Naive thymus-derived CD8-positive, alpha-beta T cell (primary cell): ENCODE measurements around the gene TRAP1. TPM values are rescaled to one million over a fixed set of nuclear protein-coding genes. Genes with fewer than 3 reads are reported as not detected.

ENCODE experiments used
- ATAC-seq, 2 donors: fragments of 150-1000 bp; cut with Tn5 transposase in 1 of 2; sonication (Bioruptor Pico), chemical (Tn5 transposase) in 1 of 2; 1 replicate in 1 of 2; 2 replicates in 1 of 2; pipeline ENCODE4 v1.10.0; 2021; ENCODE audit warnings: mild to moderate bottlenecking in 2 of 2, moderate library complexity in 2 of 2
- POLR2A ChIA-PET: fragments of 350-600 bp; sonication (Branson Sonifier 250); formaldehyde crosslinking; loops from one replicate; lab custom pipeline; 2021; ENCODE audit warnings: antibody characterized with exemption; lab: Charles Lee
- DNase-seq, 10 donors: peaks; one replicate each; pipeline versions ENCODE4 v3.0.0 to v3.0.0-alpha.2; 2020 to 2022
- H3K27ac Mint-ChIP-seq, 10 donors: one replicate each; pipeline ENCODE4 v1.8.0; 2020 to 2022; ENCODE audit warnings: mild to moderate bottlenecking in 10 of 10, mixed read lengths in 10 of 10, moderate library complexity in 4 of 10, inconsistent platforms in 1 of 10
- H3K27me3 Mint-ChIP-seq, 5 donors: one replicate each; pipeline ENCODE4 v1.8.0; 2021 to 2022; ENCODE audit warnings: mixed read lengths in 5 of 5
- H3K36me3 Mint-ChIP-seq, 3 donors: one replicate each; pipeline ENCODE4 v1.8.0; 2020 to 2022; ENCODE audit warnings: mixed read lengths in 3 of 3, mild to moderate bottlenecking in 2 of 3, inconsistent platforms in 1 of 3
- H3K4me1 Mint-ChIP-seq, 4 donors: one replicate each; pipeline ENCODE4 v1.8.0; 2021 to 2022; ENCODE audit warnings: mixed read lengths in 4 of 4
- H3K4me3 Mint-ChIP-seq, 10 donors: one replicate each; pipeline ENCODE4 v1.8.0; 2020 to 2022; ENCODE audit warnings: mild to moderate bottlenecking in 10 of 10, mixed read lengths in 10 of 10, moderate library complexity in 6 of 10, inconsistent platforms in 1 of 10
- H3K9me3 Mint-ChIP-seq, 9 donors: one replicate each; pipeline ENCODE4 v1.8.0; 2020 to 2022; ENCODE audit warnings: mixed read lengths in 9 of 9, mild to moderate bottlenecking in 3 of 9, inconsistent platforms in 1 of 9, moderate library complexity in 1 of 9
- polyA plus RNA-seq, 3 donors: library from polyadenylated mRNA; unstranded; fragments of 300-500 nt; fragmentation: Illumina TruSeq; gene quantifications; one replicate each; pipeline ENCODE4 v1.2.3, GENCODE V29; 2021
- total RNA-seq, 8 experiments: library from RNA in 2 of 8; stranded (reverse) in 2 of 8; gene quantifications; one replicate each; pipeline ENCODE4 v1.2.3 and lab custom pipeline; 2021 to 2026

The TRAP1 gene
- 100 to 1,000 TPM; 155 to 158 TPM for total RNA-seq
- 10 to 100 TPM; 57.1 to 79.1 (median 58.6) TPM for polyA plus RNA-seq
- 74.6 to 358 (median 121) reads per million in 6 experiments for total RNA-seq (lab: John Stamatoyannopoulos, UW)

DNA sequence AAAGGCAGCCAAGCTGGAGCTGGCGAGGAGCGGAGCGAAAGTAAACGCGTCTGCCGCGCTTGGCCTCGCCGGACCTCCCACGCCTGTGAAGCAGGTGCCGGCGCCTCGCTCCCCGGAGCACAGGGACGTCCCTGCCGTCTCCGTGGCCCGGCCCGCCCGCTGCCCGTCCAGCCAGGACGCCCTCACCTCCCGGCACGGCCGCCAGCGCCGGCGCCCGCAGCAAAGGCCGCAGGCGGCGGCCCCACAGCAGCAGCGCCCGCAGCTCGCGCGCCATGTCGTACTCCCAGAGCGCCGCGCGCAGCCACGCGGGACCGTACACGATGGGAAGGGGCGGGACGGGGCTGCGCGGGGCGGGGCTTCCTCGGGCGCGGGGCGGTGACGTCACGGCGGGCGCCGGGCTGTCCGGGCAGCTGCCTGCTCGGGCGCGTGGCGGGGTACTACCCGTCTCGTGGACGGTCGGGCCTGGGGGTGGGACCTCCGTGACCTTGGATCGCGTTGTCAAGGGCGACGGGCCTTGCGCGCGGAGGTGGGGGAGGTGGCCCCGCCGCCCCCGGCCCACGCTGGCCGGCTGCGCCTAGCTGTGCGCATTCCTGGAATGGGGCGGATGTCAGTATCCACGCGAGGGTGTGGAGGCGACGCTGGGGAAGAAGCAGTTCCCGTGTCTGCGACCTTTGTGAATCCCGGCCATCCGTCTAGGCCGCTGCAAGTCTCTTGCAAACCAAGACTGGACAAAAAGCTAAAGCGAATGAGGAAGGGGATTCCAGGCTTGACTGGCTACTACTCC is at the start of gene TRAP1:
TSS of gene TRAP1 (minus strand) at position 290 of the 784 bp plus-strand sequence. CDS start at position 274, 16 bp downstream.
- POLR2A ChIA-PET, result interaction anchor here (0.6 to 1.4 kb wide), 14 partner anchors 14 to 554 kb away, joined by 3 to 7 read pairs (median 3); partner anchors contain the start of gene CREBBP
- H3K9me3 Mint-ChIP-seq, result no peaks in the 10 kb centered on the region
- peaks cover 18 to 48% (median 39%) of the 10 kb centered on the region in 4 donors for H3K4me1 Mint-ChIP-seq
- ATAC-seq (peak; percentile 97), DNase-seq (peak; percentile 81 to 97 (median 90))
- H3K4me3 Mint-ChIP-seq, result peak within 1 kb of the TSS; percentile 82 to 95 (median 90)
- H3K27ac Mint-ChIP-seq, result peak within 1 kb of the TSS; percentile 75 to 97 (median 94)
- peaks cover 0 to 16% (median 0%) of the 10 kb centered on the region in 3 donors for H3K36me3 Mint-ChIP-seq
- no peaks in the 10 kb centered on the region for H3K27me3 Mint-ChIP-seq

GRCh38 chr16:3766177-3766576 is 48.9 kb upstream of the TRAP1 start:
- Mint-ChIP-seq H3K9me3 (no peaks in the 10 kb centered on the region), H3K27me3 (no peaks in the 10 kb centered on the region), H3K4me3 (no peak overlapping the region), H3K36me3 (peaks cover 4 to 99% (median 28%) of the 10 kb centered on the region in 3 donors), H3K4me1 (peaks cover 5 to 10% (median 6%) of the 10 kb centered on the region in 4 donors), H3K27ac (no peak overlapping the region)
- no peak for ATAC-seq
- POLR2A ChIA-PET, result no interaction called here
- DNase-seq, result no peak

GRCh38 chr16:3764409-3764808 is 47.1 kb upstream of the TRAP1 start:
- Mint-ChIP-seq H3K36me3 (peaks cover 4 to 94% (median 21%) of the 10 kb centered on the region in 3 donors), H3K9me3 (no peaks in the 10 kb centered on the region), H3K4me1 (peaks cover 4 to 10% (median 6%) of the 10 kb centered on the region in 4 donors), H3K4me3 (no peak overlapping the region), H3K27ac (no peak overlapping the region), H3K27me3 (no peaks in the 10 kb centered on the region)
- ATAC-seq (no peak), DNase-seq (no peak)
- POLR2A ChIA-PET, result interaction anchor here (0.6 kb wide), 1 partner anchor 140 kb away, joined by 6 read pairs; no protein-coding TSS in a partner anchor

DNA sequence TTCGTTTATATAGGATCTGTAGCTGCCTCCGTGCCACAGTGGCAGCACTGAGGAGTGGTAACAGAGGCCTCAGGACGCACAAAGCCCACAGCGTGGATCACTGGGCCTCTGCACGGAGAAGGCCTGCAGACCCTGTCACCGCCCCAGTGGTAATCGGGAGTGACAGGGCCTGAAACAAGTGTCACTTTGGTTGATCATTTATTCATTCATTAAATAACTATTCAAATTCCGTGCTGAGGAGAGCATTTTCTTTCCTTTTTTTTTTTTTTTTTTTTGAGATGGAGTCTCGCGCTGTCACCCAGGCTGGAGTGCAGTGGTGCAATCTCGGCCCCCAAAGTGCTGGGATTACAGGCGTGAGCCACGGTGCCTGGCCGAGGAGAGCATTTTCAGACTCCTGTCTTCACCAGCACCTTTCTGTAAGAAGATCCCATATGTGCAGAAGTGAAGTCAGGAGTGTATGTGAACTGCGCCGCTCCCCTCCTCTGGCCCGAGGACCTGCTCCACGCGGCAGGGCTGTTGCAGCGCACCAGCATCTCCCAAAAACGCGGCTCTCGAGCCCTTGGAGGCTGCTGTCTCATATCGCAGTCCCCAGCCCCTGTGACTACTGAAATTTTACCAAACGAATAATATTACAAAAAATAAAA is 44.9 kb upstream of the TRAP1 start:
- Mint-ChIP-seq H3K4me3 (no peak overlapping the region), H3K4me1 (peaks cover 0 to 7% (median 3%) of the 10 kb centered on the region in 4 donors), H3K27me3 (no peaks in the 10 kb centered on the region), H3K9me3 (no peaks in the 10 kb centered on the region), H3K27ac (no peak overlapping the region), H3K36me3 (peaks cover 3 to 94% (median 13%) of the 10 kb centered on the region in 3 donors)
- ATAC-seq (no peak), DNase-seq (no peak)
- POLR2A ChIA-PET, result no interaction called here

DNA sequence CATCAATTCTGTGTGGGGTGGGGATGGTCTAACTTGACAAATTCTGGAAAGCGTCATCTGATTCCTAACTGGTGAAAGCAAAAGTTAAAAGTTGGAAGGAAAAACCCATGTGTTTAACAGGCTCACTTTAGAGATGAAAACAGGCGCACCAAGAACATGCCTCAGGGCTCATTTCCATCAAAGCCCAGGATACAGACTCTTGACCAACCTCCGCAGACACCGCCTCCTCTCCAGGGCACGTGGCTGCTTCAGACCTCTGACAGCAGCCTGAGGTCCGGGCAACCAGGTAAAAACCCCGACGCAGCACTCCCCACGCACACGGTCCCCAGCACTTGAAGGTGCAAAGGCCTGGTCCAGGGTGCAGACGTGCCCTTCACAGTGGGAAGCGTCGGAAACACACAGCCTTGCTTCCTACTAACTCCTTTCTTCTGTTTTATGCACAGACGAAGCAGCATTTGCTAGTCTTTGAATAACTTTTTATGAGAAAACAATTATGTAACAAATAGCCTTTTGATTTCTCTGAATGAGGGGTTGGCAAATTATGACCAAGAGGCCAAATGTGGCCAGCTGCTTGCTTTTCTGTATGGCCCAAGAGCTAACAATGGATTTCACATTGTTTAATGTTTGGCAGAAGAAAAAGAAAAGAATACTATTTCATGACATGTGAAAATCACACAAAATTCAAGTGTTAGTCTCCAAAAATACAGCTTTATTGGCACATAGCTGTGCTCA is 44.2 kb upstream of the TRAP1 start:
- peaks cover 0 to 94% (median 9%) of the 10 kb centered on the region in 3 donors for H3K36me3 Mint-ChIP-seq
- H3K4me3 Mint-ChIP-seq, result no peak overlapping the region
- POLR2A ChIA-PET, result no interaction called here
- peak overlapping the region in 1 of 10 donors; percentile 36 for H3K27ac Mint-ChIP-seq
- no peak for DNase-seq
- H3K4me1 Mint-ChIP-seq, result peaks cover 0 to 7% (median 0%) of the 10 kb centered on the region in 4 donors
- H3K9me3 Mint-ChIP-seq, result no peaks in the 10 kb centered on the region
- no peak for ATAC-seq
- H3K27me3 Mint-ChIP-seq, result no peaks in the 10 kb centered on the region

GRCh38 chr16:3760518-3760917 is 43.2 kb upstream of the TRAP1 start:
- no peaks in the 10 kb centered on the region for H3K27me3 Mint-ChIP-seq
- ATAC-seq (no peak), DNase-seq (no peak)
- H3K9me3 Mint-ChIP-seq, result no peaks in the 10 kb centered on the region
- POLR2A ChIA-PET, result no interaction called here
- peaks cover 0 to 92% (median 10%) of the 10 kb centered on the region in 3 donors for H3K36me3 Mint-ChIP-seq
- no peak overlapping the region for H3K4me3 Mint-ChIP-seq
- peaks cover 0 to 8% (median 0%) of the 10 kb centered on the region in 4 donors for H3K4me1 Mint-ChIP-seq
- H3K27ac Mint-ChIP-seq, result peak overlapping the region in 1 of 10 donors; percentile 32

DNA sequence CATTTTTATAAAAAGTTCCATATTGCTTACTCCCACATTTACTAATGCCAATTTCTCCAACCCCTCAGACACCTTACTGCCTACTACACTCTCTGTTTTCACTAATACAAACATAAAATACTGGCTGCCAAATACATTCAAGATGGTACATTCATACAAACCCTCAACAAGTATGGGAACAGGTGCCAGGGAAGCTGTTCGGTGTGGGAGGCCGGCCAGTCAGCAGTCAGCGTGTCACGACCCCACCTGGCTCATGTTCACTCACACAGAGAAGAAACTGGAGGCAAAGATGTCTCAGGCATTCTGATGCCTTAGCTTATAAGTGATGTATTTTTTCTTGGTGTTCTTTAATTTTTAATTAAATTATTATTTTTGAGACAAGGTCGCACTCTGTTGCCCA is 42.4 kb upstream of the TRAP1 start:
- Mint-ChIP-seq H3K4me1 (peaks cover 0 to 5% (median 0%) of the 10 kb centered on the region in 4 donors), H3K4me3 (no peak overlapping the region), H3K9me3 (no peaks in the 10 kb centered on the region), H3K27ac (peak overlapping the region in 4 of 10 donors; percentile 24 to 81 (median 58)), H3K36me3 (peaks cover 0 to 90% (median 12%) of the 10 kb centered on the region in 3 donors), H3K27me3 (no peaks in the 10 kb centered on the region)
- ATAC-seq (no peak), DNase-seq (no peak)
- POLR2A ChIA-PET, result interaction anchor here (0.5 to 0.6 kb wide), 2 partner anchors 13 to 1077 kb away, joined by 3 to 5 read pairs; no protein-coding TSS in a partner anchor

DNA sequence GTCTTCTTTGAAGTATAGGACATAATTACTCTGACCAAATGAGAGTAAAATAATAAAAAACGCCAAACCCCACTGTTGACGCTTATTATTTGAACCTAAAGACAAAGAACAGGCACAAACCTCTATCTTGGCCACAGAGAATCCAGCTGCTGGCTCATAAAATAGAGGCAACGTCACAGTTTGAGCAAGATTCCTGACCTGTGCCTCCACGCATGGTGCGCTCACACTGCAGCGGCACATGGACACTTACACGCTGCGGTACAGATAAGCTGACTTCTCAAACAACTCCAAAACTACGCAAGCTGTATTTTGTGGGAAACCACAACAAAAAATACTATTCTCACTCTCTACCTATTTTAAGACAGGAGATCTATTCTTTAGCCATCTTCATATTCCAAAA is 38.8 kb upstream of the TRAP1 start:
- Mint-ChIP-seq H3K36me3 (peaks cover 0 to 85% (median 10%) of the 10 kb centered on the region in 3 donors), H3K27ac (no peak overlapping the region), H3K9me3 (no peaks in the 10 kb centered on the region), H3K27me3 (no peaks in the 10 kb centered on the region), H3K4me3 (no peak overlapping the region), H3K4me1 (peaks cover 2 to 19% (median 13%) of the 10 kb centered on the region in 4 donors)
- DNase-seq (no peak), ATAC-seq (no peak)
- POLR2A ChIA-PET, result no interaction called here

GRCh38 chr16:3755249-3755648 is 37.9 kb upstream of the TRAP1 start:
- no peaks in the 10 kb centered on the region for H3K27me3 Mint-ChIP-seq
- no peak for ATAC-seq
- H3K9me3 Mint-ChIP-seq, result no peaks in the 10 kb centered on the region
- peaks cover 2 to 22% (median 16%) of the 10 kb centered on the region in 4 donors for H3K4me1 Mint-ChIP-seq
- peak overlapping the region in 1 of 10 donors; percentile 63 for H3K27ac Mint-ChIP-seq
- peaks cover 0 to 84% (median 10%) of the 10 kb centered on the region in 3 donors for H3K36me3 Mint-ChIP-seq
- no peak overlapping the region for H3K4me3 Mint-ChIP-seq
- POLR2A ChIA-PET, result no interaction called here
- DNase-seq, result no peak

DNA sequence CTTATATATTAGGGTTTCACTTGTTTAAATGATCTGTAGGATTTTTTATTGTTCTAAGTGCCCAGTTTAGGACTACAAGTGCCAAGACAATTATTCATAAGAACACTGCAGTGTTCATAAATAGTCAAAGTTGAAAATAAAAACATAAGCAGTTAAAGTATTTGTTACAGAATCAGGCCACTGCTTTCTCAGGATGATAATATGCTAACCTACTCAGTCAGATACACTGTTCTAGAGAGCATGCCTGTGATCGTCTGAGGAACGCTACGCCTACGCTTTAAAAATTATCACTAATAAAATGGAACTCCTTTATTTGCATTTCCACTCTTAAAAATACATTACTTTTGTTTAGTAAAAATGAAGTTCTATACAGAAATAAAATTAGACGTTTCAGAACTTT is 37.4 kb upstream of the TRAP1 start:
- H3K9me3 Mint-ChIP-seq, result no peaks in the 10 kb centered on the region
- POLR2A ChIA-PET, result no interaction called here
- H3K27me3 Mint-ChIP-seq, result no peaks in the 10 kb centered on the region
- DNase-seq, result no peak
- no peak overlapping the region for H3K4me3 Mint-ChIP-seq
- no peak overlapping the region for H3K27ac Mint-ChIP-seq
- no peak for ATAC-seq
- H3K4me1 Mint-ChIP-seq, result peaks cover 2 to 27% (median 19%) of the 10 kb centered on the region in 4 donors
- H3K36me3 Mint-ChIP-seq, result peaks cover 0 to 88% (median 11%) of the 10 kb centered on the region in 3 donors

DNA sequence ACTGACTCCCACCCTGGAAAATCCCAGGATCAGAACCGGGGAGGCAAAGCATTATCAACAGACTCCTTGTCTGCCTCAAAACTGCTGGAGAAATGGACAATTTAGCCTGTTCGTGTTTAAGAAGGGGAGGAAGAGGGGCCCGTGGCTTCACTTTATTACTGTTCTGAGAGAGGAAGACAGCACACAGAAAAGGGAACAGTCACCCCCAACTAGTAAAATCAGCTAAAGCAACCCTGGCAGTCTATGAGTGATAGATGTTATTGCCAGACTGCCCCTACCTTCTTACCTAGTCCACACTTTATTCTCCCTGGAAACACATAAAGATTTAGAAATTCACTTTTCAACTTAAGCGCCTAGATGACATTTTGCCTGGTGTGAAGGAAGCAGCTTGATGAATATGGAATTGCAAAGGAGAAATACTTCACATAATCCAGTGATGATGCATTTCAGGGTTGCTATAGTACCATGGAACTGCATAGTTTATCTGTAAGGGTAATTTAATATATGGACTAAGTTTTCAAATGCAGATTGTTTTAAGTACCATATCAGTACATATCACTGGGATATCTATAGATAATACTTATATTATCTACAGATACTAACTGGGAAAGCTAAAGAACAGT is 36.9 kb upstream of the TRAP1 start:
- H3K4me3 Mint-ChIP-seq, result no peak overlapping the region
- ATAC-seq, result no peak
- H3K36me3 Mint-ChIP-seq, result peaks cover 0 to 85% (median 12%) of the 10 kb centered on the region in 3 donors
- H3K4me1 Mint-ChIP-seq, result peaks cover 2 to 27% (median 20%) of the 10 kb centered on the region in 4 donors
- no peaks in the 10 kb centered on the region for H3K27me3 Mint-ChIP-seq
- POLR2A ChIA-PET, result no interaction called here
- no peaks in the 10 kb centered on the region for H3K9me3 Mint-ChIP-seq
- peak overlapping the region in 3 of 10 donors; percentile 16 to 73 (median 71) for H3K27ac Mint-ChIP-seq
- DNase-seq, result no peak

DNA sequence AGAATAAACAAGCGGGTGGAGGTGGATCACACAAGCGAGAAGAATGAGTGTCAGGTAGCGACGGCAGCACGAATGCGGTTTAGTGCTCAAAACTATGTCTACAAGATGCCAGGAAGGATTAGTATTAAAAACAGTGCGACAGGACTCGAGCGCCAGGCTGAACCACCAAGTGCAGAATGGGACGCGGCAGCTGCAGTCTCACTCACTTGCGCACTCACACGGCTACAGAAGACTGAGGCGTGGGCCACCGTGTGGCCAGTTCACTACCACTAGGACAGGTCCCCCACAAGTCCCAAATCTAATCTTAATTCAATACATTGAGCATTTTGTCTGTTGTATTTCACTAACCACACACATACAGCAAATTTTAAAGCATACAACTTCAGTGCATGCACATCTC is 35.7 kb upstream of the TRAP1 start:
- no peaks in the 10 kb centered on the region for H3K9me3 Mint-ChIP-seq
- H3K4me1 Mint-ChIP-seq, result peaks cover 2 to 27% (median 20%) of the 10 kb centered on the region in 4 donors
- no peak for ATAC-seq
- H3K27me3 Mint-ChIP-seq, result no peaks in the 10 kb centered on the region
- H3K36me3 Mint-ChIP-seq, result peaks cover 0 to 85% (median 9%) of the 10 kb centered on the region in 3 donors
- H3K4me3 Mint-ChIP-seq, result no peak overlapping the region
- H3K27ac Mint-ChIP-seq, result peak overlapping the region in 2 of 10 donors; percentile 28 to 65
- DNase-seq, result no peak
- POLR2A ChIA-PET, result no interaction called here
